IMR-90 (cell line): ENCODE data around the gene ARHGDIA. TPM values are rescaled to one million over a fixed set of nuclear protein-coding genes. Genes with fewer than 3 reads are reported as not detected.
A peak's percentile ranks its signal among the peaks of the same experiment; 100 is the strongest.

ENCODE experiments used
- ATAC-seq: fragments of 200-7000 bp; cut with Tn5 transposase; 2 replicates; pipeline ENCODE4 v1.9.1; 2020; ENCODE audit warnings: low read depth, mild to moderate bottlenecking, moderate library complexity
- BruUV-seq: library from RNA; stranded (reverse); fragments of 400-500 nt; replicated peaks from 2 replicates; lab custom pipeline; 2021; lab: Mats Ljungman, UMichigan
- CTCF ChIA-PET: fragments of 300-600 bp; formaldehyde crosslinking; extraction: SDS; loops from one replicate; lab custom pipeline; 2021; ENCODE audit warnings: antibody characterized with exemption; lab: Yijun Ruan, JAX
- POLR2A ChIA-PET: fragments of 300-600 bp; sonication (Branson Sonifier 250); formaldehyde crosslinking; loops from one replicate; lab custom pipeline; 2022; ENCODE audit warnings: antibody characterized with exemption; ENCODE audit not compliant: unreplicated experiment; lab: Charles Lee
- DNase-seq: peaks from one replicate; pipeline ENCODE4 v3.0.0; 2013
- H2AFZ ChIP-seq: replicated peaks from 2 replicates; pipeline ENCODE3; 2013; ENCODE audit warnings: low read length, mild to moderate bottlenecking; ENCODE audit not compliant: poor library complexity
- H2AK5ac ChIP-seq: 2 replicates; pipeline ENCODE4 v1.6.1; 2013; ENCODE audit warnings: low read depth, low read length, inconsistent platforms
- H2AK9ac ChIP-seq: replicated peaks from 2 replicates; pipeline ENCODE3; 2013; ENCODE audit warnings: mild to moderate bottlenecking, low read depth, low read length, moderate library complexity; ENCODE audit not compliant: poor library complexity
- H2BK120ac ChIP-seq: 2 replicates; pipeline ENCODE4 v1.6.1; 2013; ENCODE audit warnings: low read depth, low read length, inconsistent platforms
- H2BK15ac ChIP-seq: 3 replicates; pipeline ENCODE4 v1.6.1; 2013; ENCODE audit warnings: low read depth, low read length, inconsistent platforms
- H2BK20ac ChIP-seq: 2 replicates; pipeline ENCODE4 v1.6.1; 2013; ENCODE audit warnings: low read depth, mild to moderate bottlenecking, inconsistent platforms, low read length, moderate library complexity
- H2BK5ac ChIP-seq: 2 replicates; pipeline ENCODE4 v1.6.1; 2013; ENCODE audit warnings: mild to moderate bottlenecking, low read depth, low read length, inconsistent platforms; ENCODE audit not compliant: poor library complexity, severe bottlenecking
- H3K14ac ChIP-seq: replicated peaks from 2 replicates; pipeline ENCODE4 v1.6.1; 2013; ENCODE audit warnings: low read depth, low read length, inconsistent platforms
- H3K18ac ChIP-seq: 2 replicates; pipeline ENCODE4 v1.6.1; 2013; ENCODE audit warnings: low read depth, low read length, control low read depth
- H3K23ac ChIP-seq: 2 replicates; pipeline ENCODE4 v1.6.1; 2013; ENCODE audit warnings: low read depth, low read length, inconsistent platforms
- H3K27ac ChIP-seq: 2 replicates; pipeline ENCODE4 v1.5.1; 2013; ENCODE audit warnings: mild to moderate bottlenecking, control low read depth, low read length; ENCODE audit not compliant: insufficient read depth
- H3K27me3 ChIP-seq: 2 replicates; pipeline ENCODE4 v1.6.1; 2013; ENCODE audit warnings: low read length; ENCODE audit not compliant: control insufficient read depth, insufficient read depth
- H3K36me3 ChIP-seq: 2 replicates; pipeline ENCODE4 v1.6.1; 2013; ENCODE audit warnings: low read length, mixed read lengths; ENCODE audit not compliant: control insufficient read depth, insufficient read depth
- H3K4ac ChIP-seq: 2 replicates; pipeline ENCODE4 v1.6.1; 2013; ENCODE audit warnings: low read depth, low read length, inconsistent platforms
- H3K4me1 ChIP-seq: 2 replicates; pipeline ENCODE4 v1.6.1; 2013; ENCODE audit warnings: low read length, mixed read lengths; ENCODE audit not compliant: control insufficient read depth, insufficient read depth
- H3K4me2 ChIP-seq: 2 replicates; pipeline ENCODE4 v1.6.1; 2013; ENCODE audit warnings: low read depth, mild to moderate bottlenecking, control low read depth, low read length, moderate library complexity
- H3K4me3 ChIP-seq: 2 replicates; pipeline ENCODE4 v1.5.1; 2013; ENCODE audit warnings: low read depth, mild to moderate bottlenecking, control low read depth, low read length, moderate library complexity; ENCODE audit not compliant: insufficient read depth
- H3K56ac ChIP-seq: 2 replicates; pipeline ENCODE4 v1.6.1; 2013; ENCODE audit warnings: low read length, inconsistent platforms; ENCODE audit not compliant: insufficient read depth; ENCODE audit errors: extremely low read depth
- H3K79me1 ChIP-seq, 2 experiments: 2 replicates each; pipeline ENCODE4 v1.6.1; 2013; ENCODE audit warnings: low read length in 2 of 2, inconsistent platforms in 1 of 2, low read depth in 1 of 2
- H3K9ac ChIP-seq: 2 replicates; pipeline ENCODE4 v1.6.1; 2013; ENCODE audit warnings: low read depth, low read length, control low read depth
- H3K9me1 ChIP-seq: 2 replicates; pipeline ENCODE4 v1.6.1; 2013; ENCODE audit warnings: low read length, inconsistent platforms; ENCODE audit not compliant: insufficient read depth
- H3K9me3 ChIP-seq: 2 replicates; pipeline ENCODE4 v1.6.1; 2013; ENCODE audit warnings: low read length; ENCODE audit not compliant: control insufficient read depth, insufficient read depth
- H4K20me1 ChIP-seq: 2 replicates; pipeline ENCODE4 v1.6.1; 2013; ENCODE audit warnings: low read length, inconsistent platforms; ENCODE audit not compliant: insufficient read depth
- H4K5ac ChIP-seq: 2 replicates; pipeline ENCODE4 v1.6.1; 2013; ENCODE audit warnings: mild to moderate bottlenecking, low read depth, low read length, control low read depth
- H4K8ac ChIP-seq, 2 experiments: 2 replicates each; pipeline ENCODE4 v1.6.1; 2013; ENCODE audit warnings: low read depth in 2 of 2, low read length in 2 of 2, control low read depth in 1 of 2, inconsistent platforms in 1 of 2
- H4K91ac ChIP-seq: 2 replicates; pipeline ENCODE4 v1.6.1; 2013; ENCODE audit warnings: low read depth, low read length, inconsistent platforms; ENCODE audit not compliant: insufficient read depth
- CEBPB ChIP-seq: IDR thresholded peaks from 2 replicates; pipeline ENCODE4 v1.6.1; 2012; ENCODE audit warnings: low read depth, low read length, improper control_type of control experiment
- CHD1 ChIP-seq: IDR thresholded peaks from 2 replicates; pipeline ENCODE4 v1.6.1; 2012; ENCODE audit warnings: low read depth, low read length, improper control_type of control experiment
- CTCF ChIP-seq: conservative IDR thresholded peaks from 2 replicates; pipeline ENCODE4 v1.5.1; 2012; ENCODE audit warnings: mild to moderate bottlenecking, low read depth, low read length, improper control_type of control experiment
- NFE2L2 ChIP-seq: fragments of 150-350 bp; IDR thresholded peaks from 2 replicates; pipeline ENCODE4 v1.6.1; 2016; ENCODE audit warnings: low read depth, mild to moderate bottlenecking, low read length
- POLR2A ChIP-seq: IDR thresholded peaks from 2 replicates; pipeline ENCODE4 v1.6.1; 2012; ENCODE audit warnings: mild to moderate bottlenecking, low read depth, low read length
- RFX5 ChIP-seq: IDR thresholded peaks from 2 replicates; pipeline ENCODE4 v1.8.0; 2012; ENCODE audit warnings: low read depth, mild to moderate bottlenecking, low read length, moderate library complexity
- SMC3 ChIP-seq: fragments of 150-350 bp; IDR thresholded peaks from 2 replicates; pipeline ENCODE4 v1.6.1; 2016; ENCODE audit warnings: low read depth, mild to moderate bottlenecking, antibody characterized with exemption, low read length, moderate library complexity
- WGBS, 2 experiments: methylation state at CpG; one replicate each; pipeline versions ENCODE4 v1.1.5 to v1.1.7; 2013; ENCODE audit warnings: missing lambda C conversion rate in 2 of 2; ENCODE audit not compliant: insufficient read length in 1 of 2; ENCODE audit errors: extremely low coverage in 2 of 2; 5-methylcytosine and 5-hydroxymethylcytosine counted together
- dilution Hi-C: fragments of 300-500 bp; cut with HindIII; formaldehyde crosslinking; loops from one replicate; pipeline ENCODE4 v1.14.3; 2018; ENCODE audit warnings: low sequenced_read_pairs; ENCODE audit not compliant: unreplicated experiment
- in situ Hi-C: fragments of 300-500 bp; cut with MboI; formaldehyde crosslinking; loops from 3 replicates; pipeline ENCODE4 v1.14.3; 2019; ENCODE audit warnings: low sequenced_read_pairs, inconsistent platforms, mixed read lengths
- intact Hi-C: fragments of 100-400 bp; cut with micrococcal nuclease; formaldehyde crosslinking; loops from 2 replicates; pipeline ENCODE4 v1.10.0; 2022
- polyA plus RNA-seq, 3 experiments: library from polyadenylated mRNA; depleted of rRNA; stranded (reverse); fragments of >200 nt; gene quantifications; 2 replicates each; pipeline ENCODE4 v1.2.3, GENCODE V29; 2012; ENCODE audit warnings: low replicate concordance in 1 of 3
- total RNA-seq: library from RNA; depleted of rRNA; stranded (reverse); fragments of >200 nt; gene quantifications from 2 replicates; pipeline ENCODE4 v1.2.3, GENCODE V29; 2012

Gene ARHGDIA
- total and polyA plus RNA-seq, 2 of the 4 experiments (the other 2 are of a cell fraction), result 62.7 to 362 TPM

GRCh38 chr17:81908793-81909192 lies 37.7 kb upstream of the ARHGDIA start:
- Histone ChIP-seq H4K20me1 (peaks cover 14% of the 10 kb centered on the region), H2AK5ac (no peak overlapping the region), H3K4me2 (no peak overlapping the region), H3K4me3 (no peak overlapping the region), H3K9me1 (0 out of 2 replicates have a peak, but pooled peaks cover 4% of the 10 kb centered on the region), H3K9me3 (no peaks in the 10 kb centered on the region), H3K4ac (no peak overlapping the region), H3K4me1 (peaks cover 5% of the 10 kb centered on the region), H2BK120ac (no peak overlapping the region), H4K91ac (no peak overlapping the region), H3K27ac (no peak overlapping the region), H3K36me3 (peaks cover 30% of the 10 kb centered on the region), H2BK15ac (no peak overlapping the region), H3K56ac (no peak overlapping the region), H2AFZ (no peak overlapping the region), H3K23ac (no peak overlapping the region), H3K9ac (no peak overlapping the region), H2AK9ac (peak overlapping the region; percentile 35), H3K27me3 (no peaks in the 10 kb centered on the region), H3K14ac (no peak overlapping the region), H4K5ac (no peak overlapping the region), H3K79me1 (peaks cover 0 to 18% of the 10 kb centered on the region in 2 experiments; a peak in 2 of 4 replicates), H3K18ac (no peak overlapping the region), H2BK5ac (no peak overlapping the region), H2BK20ac (no peak overlapping the region), H4K8ac (no peak overlapping the region)
- DNase-seq (no peak), ATAC-seq (no peak)
- TF ChIP-seq SMC3 (no peak), RFX5 (no peak), CEBPB (no peak), POLR2A (no peak), CTCF (no peak), CHD1 (no peak), NFE2L2 (no peak)
- BruUV-seq, result no TSS peak
- intact Hi-C loops (no loop called here), dilution Hi-C loops (no loop called here), in situ Hi-C loops (no loop called here)
- WGBS, 2 experiments, result 100% methylated on average over 2 of the region's 11 CpGs; no CpG with 5 or more reads in 1 of the 2 experiments
- ChIA-PET CTCF (no interaction called here), POLR2A (no interaction called here)
